A673 (cell line): ENCODE measurements around the gene DCP1B. TPM values are rescaled to one million over a fixed set of nuclear protein-coding genes. Genes with fewer than 3 reads are reported as not detected.
A peak's percentile ranks its signal among the peaks of the same experiment; 100 is the strongest.

Experiments used
- BruUV-seq: library from RNA; stranded (reverse); fragments of 400-500 nt; replicated peaks from 2 replicates; lab custom pipeline; 2021; lab: Mats Ljungman, UMichigan
- CTCF ChIA-PET: fragments of 300-600 bp; sonication (Branson Sonifier 250); formaldehyde crosslinking; loops from one replicate; lab custom pipeline; 2022; ENCODE audit warnings: antibody characterized with exemption; lab: Charles Lee
- POLR2A ChIA-PET: fragments of 300-600 bp; sonication (Branson Sonifier 250); formaldehyde crosslinking; loops from one replicate; lab custom pipeline; 2022; ENCODE audit warnings: antibody characterized with exemption; ENCODE audit not compliant: low non-redundant PET; lab: Charles Lee
- DNase-seq: peaks from one replicate; pipeline ENCODE4 v3.0.0-alpha.2; 2015; ENCODE audit warnings: low spot score
- H3K27ac ChIP-seq: fragments of 200-600 bp; sonication (generic); 2 replicates; pipeline ENCODE4 v1.5.1; 2016; ENCODE audit warnings: mixed run types, low read depth, mild to moderate bottlenecking, mixed read lengths, antibody characterized with exemption, low read length; ENCODE audit not compliant: poor library complexity, severe bottlenecking
- H3K27me3 ChIP-seq: fragments of 200-600 bp; sonication (generic); replicated peaks from 2 replicates; pipeline ENCODE4 v1.6.1; 2017; ENCODE audit warnings: mixed run types, low read depth, mild to moderate bottlenecking, mixed read lengths, antibody characterized with exemption, low read length; ENCODE audit not compliant: insufficient read depth, poor library complexity
- H3K36me3 ChIP-seq: fragments of 200-600 bp; sonication (generic); 2 replicates; pipeline ENCODE4 v1.6.1; 2016; ENCODE audit warnings: mixed run types, mild to moderate bottlenecking, mixed read lengths, antibody characterized with exemption, low read length; ENCODE audit not compliant: insufficient read depth, poor library complexity, severe bottlenecking
- H3K4me1 ChIP-seq: fragments of 200-600 bp; sonication (generic); 2 replicates; pipeline ENCODE4 v1.6.1; 2017; ENCODE audit warnings: mixed run types, mild to moderate bottlenecking, mixed read lengths, antibody characterized with exemption, low read length; ENCODE audit not compliant: insufficient read depth, poor library complexity, severe bottlenecking
- H3K4me3 ChIP-seq: fragments of 200-600 bp; sonication (generic); 2 replicates; pipeline ENCODE4 v1.5.1; 2016; ENCODE audit warnings: low read depth, mixed run types, mild to moderate bottlenecking, mixed read lengths, low read length; ENCODE audit not compliant: poor library complexity, severe bottlenecking
- H3K9me3 ChIP-seq: fragments of 200-600 bp; sonication (generic); 2 replicates; pipeline ENCODE4 v1.6.1; 2016; ENCODE audit warnings: mixed run types, low read depth, mild to moderate bottlenecking, mixed read lengths, antibody characterized with exemption, low read length; ENCODE audit not compliant: poor library complexity, severe bottlenecking
- EZH2 ChIP-seq: fragments of 200-600 bp; sonication (generic); IDR thresholded peaks from 2 replicates; pipeline ENCODE4 v1.6.1; 2017; ENCODE audit warnings: borderline replicate concordance, low read depth, mild to moderate bottlenecking, mixed read lengths, antibody characterized with exemption, low read length; ENCODE audit not compliant: poor library complexity, severe bottlenecking
- intact Hi-C: fragments of 100-400 bp; cut with micrococcal nuclease; formaldehyde crosslinking; loops from one replicate; pipeline ENCODE4 v1.10.0; 2022; ENCODE audit not compliant: unreplicated experiment
- total RNA-seq: library from RNA; stranded (reverse); gene quantifications from 2 replicates; pipeline ENCODE4 v1.2.3, GENCODE V29; 2021
- TF ChIP-seq, protein P1 (sequence below): fragments of 300-800, 200-600 bp; sonication (generic); conservative IDR thresholded peaks from 2 replicates; pipeline ENCODE4 v1.5.1; 2017; ENCODE audit warnings: low read depth, mild to moderate bottlenecking, antibody characterized with exemption, low read length, moderate library complexity, mixed read lengths

Gene DCP1B
- total RNA-seq, 1 experiment from 2014 or later, result 8.8 TPM

DNA sequence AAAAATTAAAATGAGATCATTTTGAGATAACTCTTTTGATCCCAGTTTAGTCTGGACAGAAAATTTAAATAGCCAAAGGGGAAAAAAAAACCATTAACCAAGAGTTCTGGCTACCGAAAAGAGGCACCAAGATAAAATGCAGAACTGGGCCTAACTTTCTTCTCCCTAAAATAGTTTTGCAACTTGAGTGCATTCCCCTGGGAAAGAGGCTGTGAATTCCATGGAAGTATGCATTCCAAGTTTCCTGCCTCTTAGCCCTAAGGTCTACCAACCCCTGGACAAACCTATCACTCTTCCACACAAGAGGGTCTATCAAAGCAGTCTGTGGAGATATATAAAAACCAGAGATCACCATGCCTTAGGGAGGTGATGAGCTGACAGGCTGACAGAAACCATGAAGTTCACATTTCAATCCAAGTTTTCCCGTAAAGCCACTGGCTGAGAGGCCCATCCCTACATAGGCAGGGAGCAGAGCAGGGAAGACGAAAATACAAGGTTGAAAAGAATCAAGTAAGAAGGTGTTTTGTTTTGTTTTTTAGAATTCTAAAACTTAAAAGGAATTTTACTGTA is 33.8 kb downstream of the DCP1B start:
- no peak for DNase-seq
- intact Hi-C loops, result no loop called here
- H3K27ac ChIP-seq, result no peak overlapping the region
- H3K4me3 ChIP-seq, result no peak overlapping the region
- H3K27me3 ChIP-seq, result no peaks in the 10 kb centered on the region
- POLR2A ChIA-PET, result no interaction called here
- TF ChIP-seq EZH2, result no peak
- TF ChIP-seq, protein P1, sequence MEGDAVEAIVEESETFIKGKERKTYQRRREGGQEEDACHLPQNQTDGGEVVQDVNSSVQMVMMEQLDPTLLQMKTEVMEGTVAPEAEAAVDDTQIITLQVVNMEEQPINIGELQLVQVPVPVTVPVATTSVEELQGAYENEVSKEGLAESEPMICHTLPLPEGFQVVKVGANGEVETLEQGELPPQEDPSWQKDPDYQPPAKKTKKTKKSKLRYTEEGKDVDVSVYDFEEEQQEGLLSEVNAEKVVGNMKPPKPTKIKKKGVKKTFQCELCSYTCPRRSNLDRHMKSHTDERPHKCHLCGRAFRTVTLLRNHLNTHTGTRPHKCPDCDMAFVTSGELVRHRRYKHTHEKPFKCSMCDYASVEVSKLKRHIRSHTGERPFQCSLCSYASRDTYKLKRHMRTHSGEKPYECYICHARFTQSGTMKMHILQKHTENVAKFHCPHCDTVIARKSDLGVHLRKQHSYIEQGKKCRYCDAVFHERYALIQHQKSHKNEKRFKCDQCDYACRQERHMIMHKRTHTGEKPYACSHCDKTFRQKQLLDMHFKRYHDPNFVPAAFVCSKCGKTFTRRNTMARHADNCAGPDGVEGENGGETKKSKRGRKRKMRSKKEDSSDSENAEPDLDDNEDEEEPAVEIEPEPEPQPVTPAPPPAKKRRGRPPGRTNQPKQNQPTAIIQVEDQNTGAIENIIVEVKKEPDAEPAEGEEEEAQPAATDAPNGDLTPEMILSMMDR, result no peak
- H3K9me3 ChIP-seq, result no peaks in the 10 kb centered on the region
- CTCF ChIA-PET, result no interaction called here
- peaks cover 5% of the 10 kb centered on the region for H3K4me1 ChIP-seq
- no peaks in the 10 kb centered on the region for H3K36me3 ChIP-seq
- BruUV-seq, result no TSS peak

DNA sequence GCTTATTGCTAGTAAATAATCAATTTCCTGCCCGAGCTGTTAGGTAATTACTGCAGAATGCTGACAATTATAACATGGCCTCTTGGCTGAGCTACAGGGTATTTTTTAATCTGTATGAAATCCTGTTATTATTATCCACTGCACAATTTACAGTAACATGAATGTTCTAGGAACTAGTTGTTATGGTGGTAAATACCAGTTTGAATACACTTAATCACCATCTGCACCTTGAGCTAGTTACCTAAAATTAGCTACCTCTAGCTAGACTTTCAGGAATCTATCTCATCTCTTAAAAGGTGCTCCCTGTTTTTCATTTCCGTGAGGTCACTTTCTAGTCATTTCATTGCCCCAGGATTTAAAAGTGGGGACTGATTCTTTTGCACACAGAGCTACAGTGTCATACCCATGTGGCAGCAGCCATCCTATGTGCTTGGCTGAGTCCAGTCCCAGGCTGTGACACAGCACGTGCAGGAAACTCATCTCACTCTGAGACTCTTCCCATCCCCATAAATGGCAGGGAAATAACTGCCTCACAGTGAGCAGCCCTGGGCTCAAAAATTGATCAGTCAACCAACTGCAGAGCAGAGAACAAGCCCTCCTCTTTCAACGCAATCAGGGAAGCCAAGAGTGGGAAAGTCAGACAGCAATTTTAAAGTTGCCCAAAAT is 37.6 kb downstream of the DCP1B start:
- no peak overlapping the region for H3K27ac ChIP-seq
- H3K4me1 ChIP-seq, result peaks cover 5% of the 10 kb centered on the region
- no peak for TF ChIP-seq EZH2
- TF ChIP-seq, protein P1, result no peak
- peak; percentile 14 for DNase-seq
- H3K9me3 ChIP-seq, result no peaks in the 10 kb centered on the region
- H3K36me3 ChIP-seq, result no peaks in the 10 kb centered on the region
- BruUV-seq, result no TSS peak
- ChIA-PET POLR2A (no interaction called here), CTCF (no interaction called here)
- no peak overlapping the region for H3K4me3 ChIP-seq
- intact Hi-C loops, result no loop called here
- no peaks in the 10 kb centered on the region for H3K27me3 ChIP-seq

DNA sequence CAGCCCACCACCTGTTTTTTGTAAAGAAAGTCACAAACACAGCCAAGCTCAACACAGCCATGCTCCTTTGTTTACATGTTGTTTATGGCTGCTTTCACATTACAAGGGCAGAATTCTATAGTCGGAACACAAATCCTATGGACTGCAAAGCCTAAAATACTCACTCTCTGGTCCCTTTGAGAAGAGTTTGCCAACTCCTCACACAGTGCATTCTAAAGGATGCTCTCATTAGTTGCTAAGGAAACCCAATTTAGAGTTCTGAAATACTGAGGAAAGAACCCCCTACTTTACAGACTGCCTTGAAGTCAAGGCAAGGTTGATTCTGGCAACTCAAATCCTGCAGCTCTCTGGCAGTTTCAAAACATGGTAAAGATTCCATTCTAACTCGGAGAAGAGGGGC is 38.3 kb downstream of the DCP1B start:
- H3K4me3 ChIP-seq, result no peak overlapping the region
- CTCF ChIA-PET, result interaction anchor here (1.1 kb wide), 1 partner anchor 26 kb away, joined by 3 read pairs; no protein-coding TSS in a partner anchor
- no peak for TF ChIP-seq EZH2
- TF ChIP-seq, protein P1, result no peak
- no peaks in the 10 kb centered on the region for H3K9me3 ChIP-seq
- DNase-seq, result no peak
- H3K27ac ChIP-seq, result no peak overlapping the region
- POLR2A ChIA-PET, result no interaction called here
- intact Hi-C loops, result no loop called here
- BruUV-seq, result no TSS peak
- peaks cover 5% of the 10 kb centered on the region for H3K4me1 ChIP-seq
- no peaks in the 10 kb centered on the region for H3K27me3 ChIP-seq
- no peaks in the 10 kb centered on the region for H3K36me3 ChIP-seq
